Measurements from ENCODE around the gene MDFI.
"Not testable (repeated sequence)": the region's sequence is repeated elsewhere in the genome, so short reads cannot be mapped to it uniquely, and the experiment has no call there.

- TF ChIP-seq POLR2A (IDR thresholded peaks at IDR 0.05); CTCF (IDR thresholded peaks at IDR 0.05 in 4 of 5, conservative IDR thresholded peaks at IDR 0.05 in 1 of 5): not testable (repeated sequence)
Measured at GRCh38 chr6:41619193-41619592, 19.1 kb upstream of the MDFI start.
